Tibial nerve (tissue), 4 donors: Measurements from ENCODE around the gene TERB1.

Experiments
- EP300 ChIP-seq, 2 donors: sonication (generic); formaldehyde crosslinking; IDR thresholded peaks; one replicate each; pipeline ENCODE4 v1.6.1; 2017; ENCODE audit warnings: antibody characterized with exemption in 2 of 2, mild to moderate bottlenecking in 1 of 2
- POLR2A ChIP-seq, 2 donors: fragments of 450-650 bp; IDR thresholded peaks; one replicate each; pipeline ENCODE4 v1.6.1; 2017; ENCODE audit warnings: antibody characterized with exemption in 2 of 2, mild to moderate bottlenecking in 2 of 2, moderate library complexity in 2 of 2
- TF ChIP-seq, protein P1 (sequence below), 5 experiments: fragments of 200-600 bp in 3 of 5; fragments of 450-650 bp in 2 of 5; sonication (generic) in 3 of 5; IDR thresholded peaks; one replicate each; pipeline ENCODE4 v1.5.1; 2016 to 2019; ENCODE audit warnings: antibody characterized with exemption in 5 of 5, mild to moderate bottlenecking in 3 of 5, moderate library complexity in 2 of 5

DNA sequence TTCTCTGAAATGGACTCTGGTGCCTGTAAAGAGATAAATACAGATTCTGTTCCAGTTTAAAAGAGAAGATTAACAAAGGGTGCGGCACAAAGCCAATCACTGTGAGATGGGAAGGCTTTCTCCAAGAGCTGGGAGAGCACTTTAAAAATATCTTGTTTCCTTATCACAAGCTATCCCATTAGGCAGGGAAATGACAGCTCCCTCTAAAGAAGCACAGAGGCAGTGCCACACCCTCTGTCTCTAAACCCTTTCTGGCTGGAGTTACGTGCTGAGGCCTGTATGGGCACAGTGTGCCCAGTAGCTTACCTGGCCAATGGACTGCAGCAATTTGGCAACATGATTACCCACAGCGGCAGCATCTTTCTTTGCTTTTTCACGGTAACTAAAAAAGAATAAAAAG lies 9.0 kb upstream of the TERB1 start:
- TF ChIP-seq, protein P1, sequence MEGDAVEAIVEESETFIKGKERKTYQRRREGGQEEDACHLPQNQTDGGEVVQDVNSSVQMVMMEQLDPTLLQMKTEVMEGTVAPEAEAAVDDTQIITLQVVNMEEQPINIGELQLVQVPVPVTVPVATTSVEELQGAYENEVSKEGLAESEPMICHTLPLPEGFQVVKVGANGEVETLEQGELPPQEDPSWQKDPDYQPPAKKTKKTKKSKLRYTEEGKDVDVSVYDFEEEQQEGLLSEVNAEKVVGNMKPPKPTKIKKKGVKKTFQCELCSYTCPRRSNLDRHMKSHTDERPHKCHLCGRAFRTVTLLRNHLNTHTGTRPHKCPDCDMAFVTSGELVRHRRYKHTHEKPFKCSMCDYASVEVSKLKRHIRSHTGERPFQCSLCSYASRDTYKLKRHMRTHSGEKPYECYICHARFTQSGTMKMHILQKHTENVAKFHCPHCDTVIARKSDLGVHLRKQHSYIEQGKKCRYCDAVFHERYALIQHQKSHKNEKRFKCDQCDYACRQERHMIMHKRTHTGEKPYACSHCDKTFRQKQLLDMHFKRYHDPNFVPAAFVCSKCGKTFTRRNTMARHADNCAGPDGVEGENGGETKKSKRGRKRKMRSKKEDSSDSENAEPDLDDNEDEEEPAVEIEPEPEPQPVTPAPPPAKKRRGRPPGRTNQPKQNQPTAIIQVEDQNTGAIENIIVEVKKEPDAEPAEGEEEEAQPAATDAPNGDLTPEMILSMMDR (IDR thresholded peaks at IDR 0.05): no peak
- no peak for TF ChIP-seq POLR2A (IDR thresholded peaks at IDR 0.05)
- no peak for TF ChIP-seq EP300 (IDR thresholded peaks at IDR 0.05)
